K562 (cell line): ENCODE results near the gene COA3. TPM values are rescaled to one million over a fixed set of nuclear protein-coding genes. Genes with fewer than 3 reads are reported as not detected.

Experiments used
- BHLHE40 ChIP-seq: IDR thresholded peaks from 2 replicates; pipeline ENCODE4 v1.6.1; 2011; ENCODE audit warnings: low read length, improper control_type of control experiment
- BMI1 ChIP-seq: fragments of 150-350 bp; IDR thresholded peaks from 2 replicates; pipeline ENCODE4 v1.6.1; 2014; ENCODE audit warnings: low read length
- BRCA1 ChIP-seq, 2 experiments: fragments of 450-650 bp in 1 of 2; sonication (generic) in 1 of 2; formaldehyde crosslinking in 1 of 2; IDR thresholded peaks; 2 replicates each; pipeline versions ENCODE4 v1.5.0 to v1.6.1; 2017 to 2020; ENCODE audit warnings: mild to moderate bottlenecking in 1 of 2, missing genetic modification reagents in 1 of 2
- HIVEP1 ChIP-seq: fragments of 250-450 bp; sonication (Bioruptor Pico); IDR thresholded peaks from 2 replicates; pipeline ENCODE4 v1.4.0; 2020; ENCODE audit warnings: mild to moderate bottlenecking
- KDM4B ChIP-seq, 2 experiments: fragments of 450-650 bp in 1 of 2; sonication (generic) in 1 of 2; IDR thresholded peaks; 2 replicates each; pipeline ENCODE4 v1.6.1; 2016 to 2017; ENCODE audit warnings: borderline replicate concordance in 2 of 2, antibody characterized with exemption in 1 of 2, low read depth in 1 of 2, mild to moderate bottlenecking in 1 of 2
- MEF2D ChIP-seq: conservative IDR thresholded peaks from 2 replicates; pipeline ENCODE4 v1.6.1; 2016; ENCODE audit warnings: low read depth, missing genetic modification characterization, missing compliant biosample characterization
- NELFE ChIP-seq: IDR thresholded peaks from 2 replicates; pipeline ENCODE4 v1.6.1; 2011; ENCODE audit warnings: mild to moderate bottlenecking; ENCODE audit not compliant: insufficient read depth, insufficient read length
- POLR3G ChIP-seq: IDR thresholded peaks from 2 replicates; pipeline ENCODE4 v1.6.1; 2011; ENCODE audit not compliant: insufficient read length, insufficient replicate concordance; ENCODE audit errors: extremely low read depth
- SIX5 ChIP-seq, 2 experiments: IDR thresholded peaks; 2 replicates each; pipeline ENCODE4 v1.6.1; 2011; ENCODE audit warnings: low read length in 2 of 2, borderline replicate concordance in 1 of 2, low read depth in 1 of 2, mild to moderate bottlenecking in 1 of 2, moderate library complexity in 1 of 2; ENCODE audit not compliant: insufficient read depth in 1 of 2
- SMARCE1 ChIP-seq: fragments of 450-650 bp; IDR thresholded peaks from 2 replicates; pipeline ENCODE4 v1.7.1; 2016; ENCODE audit warnings: mild to moderate bottlenecking
- TAF1 ChIP-seq: IDR thresholded peaks from 2 replicates; pipeline ENCODE4 v1.6.1; 2011; ENCODE audit warnings: mild to moderate bottlenecking, low read length, moderate library complexity; ENCODE audit not compliant: insufficient read depth, control insufficient read depth, severe bottlenecking; ENCODE audit errors: extremely low read depth
- YY1 ChIP-seq, 3 experiments: IDR thresholded peaks; 2 replicates each; pipeline ENCODE4 v1.6.1; 2011; ENCODE audit warnings: low read length in 2 of 3, mild to moderate bottlenecking in 2 of 3, moderate library complexity in 2 of 3, borderline replicate concordance in 1 of 3, control low read depth in 1 of 3, low read depth in 1 of 3; ENCODE audit not compliant: insufficient read depth in 3 of 3, insufficient replicate concordance in 2 of 3, control insufficient read depth in 1 of 3, insufficient read length in 1 of 3; ENCODE audit errors: extremely low read depth in 1 of 3
- ZFP1 ChIP-seq: fragments of 450-650 bp; formaldehyde crosslinking; IDR thresholded peaks from 2 replicates; pipeline ENCODE4 v1.4.0; 2020; ENCODE audit warnings: mild to moderate bottlenecking, mixed read lengths
- ZNF134 ChIP-seq: fragments of 250-450 bp; sonication (Bioruptor Pico); conservative IDR thresholded peaks from 2 replicates; pipeline ENCODE4 v1.4.0; 2020
- ZNF695 ChIP-seq: fragments of 450-650 bp; formaldehyde crosslinking; IDR thresholded peaks from 2 replicates; pipeline ENCODE4 v1.4.0; 2020; ENCODE audit warnings: mild to moderate bottlenecking, moderate library complexity
- polyA plus RNA-seq, 8 experiments: library from polyadenylated mRNA; depleted of rRNA in 4 of 8; stranded (reverse) in 5 of 8; unstranded in 3 of 8; fragments of >200 nt; fragmentation: Nextera tagmentation in 2 of 8; fragmentation: Illumina TruSeq in 1 of 8; extraction: Ambion mirVana in 2 of 8; extraction: Trizol in 1 of 8; gene quantifications; 2 replicates each; pipeline versions ENCODE4 v1.2.1 to v1.2.3, GENCODE V29; 2011 to 2014; ENCODE audit warnings: inconsistent platforms in 1 of 8, missing spikeins in 1 of 8
- total RNA-seq, 7 experiments: library from RNA; depleted of rRNA in 6 of 7; stranded (reverse); fragments of >200 nt in 6 of 7; fragmentation: Illumina TruSeq in 2 of 7; extraction: Trizol in 2 of 7; gene quantifications; 2 replicates each; pipeline versions ENCODE4 v1.2.1 to v1.2.3, GENCODE V29; 2011 to 2021; ENCODE audit warnings: low replicate concordance in 1 of 7
- TF ChIP-seq, protein P1 (sequence below): fragments of 450-650 bp; formaldehyde crosslinking; IDR thresholded peaks from 2 replicates; pipeline ENCODE4 v1.4.0; 2022; ENCODE audit warnings: missing genetic modification characterization
- TF ChIP-seq, protein P2 (sequence below): fragments of 200-800 bp; sonication (Bioruptor generic); IDR thresholded peaks from 2 replicates; pipeline ENCODE4 v1.6.1; 2017; ENCODE audit warnings: missing genetic modification characterization, missing compliant biosample characterization
- TF ChIP-seq, protein P3 (sequence below): fragments of 450-650 bp; formaldehyde crosslinking; IDR thresholded peaks from 2 replicates; pipeline ENCODE4 v1.4.0; 2020; ENCODE audit warnings: mild to moderate bottlenecking, moderate library complexity
- TF ChIP-seq, protein P4 (sequence below): fragments of 250-450 bp; sonication (Bioruptor Pico); IDR thresholded peaks from 2 replicates; pipeline ENCODE4 v1.4.0; 2020; ENCODE audit warnings: mild to moderate bottlenecking
- TF ChIP-seq, protein P5 (sequence below): sonication (generic); formaldehyde crosslinking; IDR thresholded peaks from 2 replicates; pipeline ENCODE4 v1.8.1; 2023; ENCODE audit warnings: mild to moderate bottlenecking, missing genetic modification reagents

The COA3 gene
- total and polyA plus RNA-seq, 9 of the 15 experiments (the other 6 are each of a cell fraction or from before 2014, with no cell fraction given): 49.6 to 153 (median 61.4) TPM

DNA sequence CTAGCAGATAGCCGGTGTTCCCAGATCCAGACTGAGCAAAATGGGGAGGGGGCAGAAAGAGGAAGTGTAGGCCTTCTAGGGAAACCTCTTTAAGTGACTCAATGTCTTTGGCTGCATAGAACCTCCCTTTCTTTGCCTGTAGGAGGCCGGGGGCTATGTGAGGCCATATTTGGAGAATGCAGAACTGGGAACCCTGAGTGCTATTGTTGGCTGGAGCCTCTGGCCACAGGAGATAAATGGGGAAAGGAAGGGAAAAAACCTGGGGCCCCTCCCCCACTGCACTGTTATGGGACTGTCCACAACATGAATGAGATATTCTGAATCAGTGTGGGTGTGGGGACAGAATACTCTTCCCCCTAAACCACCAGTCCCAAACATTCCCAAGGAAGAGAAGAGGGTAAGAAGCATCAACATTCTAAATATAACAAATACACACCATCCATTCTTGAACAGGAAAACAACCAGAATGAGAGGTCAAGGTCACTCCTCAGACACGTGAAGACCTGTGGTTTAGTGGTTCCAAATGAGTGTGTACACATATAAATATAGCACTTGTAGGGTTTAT is 22.9 kb downstream of the COA3 start (continued):
- peak; percentile 27; the same call in 1 of the 2 replicates for TF ChIP-seq SMARCE1
- no peak for TF ChIP-seq TAF1
- TF ChIP-seq ZNF695 (CRISPR knock-in tag): no peak
- TF ChIP-seq, protein P1, sequence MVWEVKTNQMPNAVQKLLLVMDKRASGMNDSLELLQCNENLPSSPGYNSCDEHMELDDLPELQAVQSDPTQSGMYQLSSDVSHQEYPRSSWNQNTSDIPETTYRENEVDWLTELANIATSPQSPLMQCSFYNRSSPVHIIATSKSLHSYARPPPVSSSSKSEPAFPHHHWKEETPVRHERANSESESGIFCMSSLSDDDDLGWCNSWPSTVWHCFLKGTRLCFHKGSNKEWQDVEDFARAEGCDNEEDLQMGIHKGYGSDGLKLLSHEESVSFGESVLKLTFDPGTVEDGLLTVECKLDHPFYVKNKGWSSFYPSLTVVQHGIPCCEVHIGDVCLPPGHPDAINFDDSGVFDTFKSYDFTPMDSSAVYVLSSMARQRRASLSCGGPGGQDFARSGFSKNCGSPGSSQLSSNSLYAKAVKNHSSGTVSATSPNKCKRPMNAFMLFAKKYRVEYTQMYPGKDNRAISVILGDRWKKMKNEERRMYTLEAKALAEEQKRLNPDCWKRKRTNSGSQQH (CRISPR knock-in tag): no peak
- TF ChIP-seq POLR3G: no peak
- TF ChIP-seq SIX5 (IDR thresholded peaks at IDR 0.05; ENCODE audit: borderline replicate concordance in 1 of 2, insufficient read depth in 1 of 2, low read depth in 1 of 2, low read length in 2 of 2): no peak
- no peak for TF ChIP-seq NELFE
- TF ChIP-seq BHLHE40: peak; percentile 76; the same call in 1 of the 2 replicates
- TF ChIP-seq BMI1: no peak
- TF ChIP-seq ZNF134 (CRISPR knock-in tag): no peak
- no peak for TF ChIP-seq HIVEP1
- TF ChIP-seq, protein P2, sequence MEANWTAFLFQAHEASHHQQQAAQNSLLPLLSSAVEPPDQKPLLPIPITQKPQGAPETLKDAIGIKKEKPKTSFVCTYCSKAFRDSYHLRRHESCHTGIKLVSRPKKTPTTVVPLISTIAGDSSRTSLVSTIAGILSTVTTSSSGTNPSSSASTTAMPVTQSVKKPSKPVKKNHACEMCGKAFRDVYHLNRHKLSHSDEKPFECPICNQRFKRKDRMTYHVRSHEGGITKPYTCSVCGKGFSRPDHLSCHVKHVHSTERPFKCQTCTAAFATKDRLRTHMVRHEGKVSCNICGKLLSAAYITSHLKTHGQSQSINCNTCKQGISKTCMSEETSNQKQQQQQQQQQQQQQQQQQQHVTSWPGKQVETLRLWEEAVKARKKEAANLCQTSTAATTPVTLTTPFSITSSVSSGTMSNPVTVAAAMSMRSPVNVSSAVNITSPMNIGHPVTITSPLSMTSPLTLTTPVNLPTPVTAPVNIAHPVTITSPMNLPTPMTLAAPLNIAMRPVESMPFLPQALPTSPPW (CRISPR knock-in tag): peak; percentile 80
- TF ChIP-seq MEF2D: peak; percentile 94
- TF ChIP-seq, protein P3, sequence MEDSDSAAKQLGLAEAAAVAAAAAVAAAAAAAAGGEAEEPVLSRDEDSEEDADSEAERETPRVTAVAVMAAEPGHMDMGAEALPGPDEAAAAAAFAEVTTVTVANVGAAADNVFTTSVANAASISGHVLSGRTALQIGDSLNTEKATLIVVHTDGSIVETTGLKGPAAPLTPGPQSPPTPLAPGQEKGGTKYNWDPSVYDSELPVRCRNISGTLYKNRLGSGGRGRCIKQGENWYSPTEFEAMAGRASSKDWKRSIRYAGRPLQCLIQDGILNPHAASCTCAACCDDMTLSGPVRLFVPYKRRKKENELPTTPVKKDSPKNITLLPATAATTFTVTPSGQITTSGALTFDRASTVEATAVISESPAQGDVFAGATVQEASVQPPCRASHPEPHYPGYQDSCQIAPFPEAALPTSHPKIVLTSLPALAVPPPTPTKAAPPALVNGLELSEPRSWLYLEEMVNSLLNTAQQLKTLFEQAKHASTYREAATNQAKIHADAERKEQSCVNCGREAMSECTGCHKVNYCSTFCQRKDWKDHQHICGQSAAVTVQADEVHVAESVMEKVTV (CRISPR knock-in tag): no peak
- TF ChIP-seq BRCA1 (IDR thresholded peaks at IDR 0.05): no peak
- no peak for TF ChIP-seq BRCA1 (CRISPR knock-in tag; IDR thresholded peaks at IDR 0.05)
- no peak for TF ChIP-seq KDM4B (IDR thresholded peaks at IDR 0.05; ENCODE audit: borderline replicate concordance in 2 of 2, low read depth in 1 of 2)
- TF ChIP-seq, protein P4, sequence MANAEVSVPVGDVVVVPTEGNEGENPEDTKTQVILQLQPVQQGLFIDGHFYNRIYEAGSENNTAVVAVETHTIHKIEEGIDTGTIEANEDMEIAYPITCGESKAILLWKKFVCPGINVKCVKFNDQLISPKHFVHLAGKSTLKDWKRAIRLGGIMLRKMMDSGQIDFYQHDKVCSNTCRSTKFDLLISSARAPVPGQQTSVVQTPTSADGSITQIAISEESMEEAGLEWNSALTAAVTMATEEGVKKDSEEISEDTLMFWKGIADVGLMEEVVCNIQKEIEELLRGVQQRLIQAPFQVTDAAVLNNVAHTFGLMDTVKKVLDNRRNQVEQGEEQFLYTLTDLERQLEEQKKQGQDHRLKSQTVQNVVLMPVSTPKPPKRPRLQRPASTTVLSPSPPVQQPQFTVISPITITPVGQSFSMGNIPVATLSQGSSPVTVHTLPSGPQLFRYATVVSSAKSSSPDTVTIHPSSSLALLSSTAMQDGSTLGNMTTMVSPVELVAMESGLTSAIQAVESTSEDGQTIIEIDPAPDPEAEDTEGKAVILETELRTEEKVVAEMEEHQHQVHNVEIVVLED: no peak
- no peak for TF ChIP-seq ZFP1
- TF ChIP-seq, protein P5, sequence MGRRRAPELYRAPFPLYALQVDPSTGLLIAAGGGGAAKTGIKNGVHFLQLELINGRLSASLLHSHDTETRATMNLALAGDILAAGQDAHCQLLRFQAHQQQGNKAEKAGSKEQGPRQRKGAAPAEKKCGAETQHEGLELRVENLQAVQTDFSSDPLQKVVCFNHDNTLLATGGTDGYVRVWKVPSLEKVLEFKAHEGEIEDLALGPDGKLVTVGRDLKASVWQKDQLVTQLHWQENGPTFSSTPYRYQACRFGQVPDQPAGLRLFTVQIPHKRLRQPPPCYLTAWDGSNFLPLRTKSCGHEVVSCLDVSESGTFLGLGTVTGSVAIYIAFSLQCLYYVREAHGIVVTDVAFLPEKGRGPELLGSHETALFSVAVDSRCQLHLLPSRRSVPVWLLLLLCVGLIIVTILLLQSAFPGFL (CRISPR knock-in tag): no peak
- TF ChIP-seq YY1 (IDR thresholded peaks at IDR 0.05; ENCODE audit: borderline replicate concordance in 1 of 3, control insufficient read depth in 1 of 3, extremely low read depth in 1 of 3, insufficient read depth in 3 of 3, insufficient read length in 1 of 3, insufficient replicate concordance in 2 of 3, low read depth in 1 of 3, low read length in 2 of 3): peak in 2 of 3 experiments; percentile 36 to 85
